A549 treated with AZD2906 at 1 μM for 4 hours (cell line): ENCODE measurements around the gene TMEM154. TPM values are rescaled to one million over a fixed set of nuclear protein-coding genes. Genes with fewer than 3 reads are reported as not detected.

Experiments
- total RNA-seq: library from RNA; stranded (reverse); fragments of 200-300 nt; extraction: Qiagen RNA extraction; gene quantifications from 5 replicates; pipeline ENCODE4 v1.2.3, GENCODE V29; 2022

Gene TMEM154, protein sequence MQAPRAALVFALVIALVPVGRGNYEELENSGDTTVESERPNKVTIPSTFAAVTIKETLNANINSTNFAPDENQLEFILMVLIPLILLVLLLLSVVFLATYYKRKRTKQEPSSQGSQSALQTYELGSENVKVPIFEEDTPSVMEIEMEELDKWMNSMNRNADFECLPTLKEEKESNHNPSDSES
- total RNA-seq, result 0.01 to 0.05 TPM (median 0.02 TPM) in 5 replicates

DNA sequence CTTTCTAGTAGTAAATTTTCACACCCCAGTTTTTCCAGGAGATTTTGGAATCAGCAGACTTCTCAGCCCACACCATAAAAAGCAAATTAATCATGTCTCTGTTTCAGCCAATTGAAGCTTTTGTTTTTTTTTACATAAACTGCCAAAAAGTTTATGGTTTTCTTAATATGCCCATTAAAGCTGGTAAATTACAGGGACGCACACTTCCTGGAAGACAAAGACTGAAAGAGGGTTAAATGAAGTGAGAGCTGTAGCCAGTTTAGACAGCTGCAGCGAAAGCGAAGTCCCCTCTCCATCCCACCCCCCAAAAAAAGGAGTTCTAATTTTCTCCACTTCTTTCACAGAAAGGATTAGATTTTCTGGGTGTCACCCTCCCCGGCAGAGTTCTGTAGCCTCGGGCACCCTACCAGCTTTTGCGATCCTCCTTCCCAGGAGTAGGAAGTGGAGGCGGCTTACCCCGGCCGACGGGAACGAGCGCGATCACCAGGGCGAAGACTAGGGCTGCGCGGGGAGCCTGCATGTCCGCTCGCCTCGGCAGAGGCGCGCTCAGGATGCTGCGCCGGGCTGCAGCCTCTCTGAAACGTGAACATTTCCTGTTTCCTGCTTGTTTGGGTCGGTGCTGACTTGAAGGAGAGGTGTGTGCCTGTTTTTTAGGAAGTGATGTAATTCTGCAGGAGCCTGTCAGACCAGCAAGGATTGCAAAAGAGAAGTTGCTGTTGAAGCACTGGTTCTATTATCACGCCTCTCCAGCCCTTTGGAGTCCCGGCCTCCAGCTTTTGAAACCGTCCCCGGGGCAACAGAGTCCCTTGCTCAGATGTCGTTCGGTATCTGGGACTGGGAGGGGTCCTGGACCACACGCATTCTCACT is at the start of gene TMEM154:
TMEM154 (minus strand) TSS at position 584 of the 868 bp plus-strand sequence; CDS start at position 520, 64 bp downstream.

Other genes starting within 250 kb of the TMEM154 start
- 4.9 to 8.6 TPM (median 5.4 TPM) in 5 replicates for gene FBXW7, start 143.9 kb downstream of the TMEM154 start, total RNA-seq
- gene TIGD4, start 99.7 kb upstream of the TMEM154 start, total RNA-seq, result 0.07 to 0.31 TPM (median 0.15 TPM) in 5 replicates
- gene ARFIP1, start 100.0 kb upstream of the TMEM154 start, total RNA-seq, result 12.6 to 17.8 TPM (median 14.6 TPM) in 5 replicates